Measurements from ENCODE around the gene MYO5C.

The MYO5C gene

GRCh38 chr15:52233405-52233804 lies 62.2 kb downstream of the MYO5C start:
- H3K27ac ChIP-seq: no peak overlapping the region
- TF ChIP-seq CTCF (conservative IDR thresholded peaks at IDR 0.05) (no peak), ZFX (IDR thresholded peaks at IDR 0.05) (no peak)

GRCh38 chr15:52232327-52232726 lies 63.3 kb downstream of the MYO5C start:
- TF ChIP-seq CTCF (conservative IDR thresholded peaks at IDR 0.05) (no peak), ZFX (IDR thresholded peaks at IDR 0.05) (no peak)
- no peak overlapping the region for H3K27ac ChIP-seq

GRCh38 chr15:52230073-52230472 lies 65.5 kb downstream of the MYO5C start:
- H3K27ac ChIP-seq: no peak overlapping the region
- TF ChIP-seq ZFX (IDR thresholded peaks at IDR 0.05): no peak
- no peak for TF ChIP-seq CTCF (conservative IDR thresholded peaks at IDR 0.05)

GRCh38 chr15:52228921-52229320 lies 66.7 kb downstream of the MYO5C start:
- H3K27ac ChIP-seq: no peak overlapping the region
- TF ChIP-seq CTCF (conservative IDR thresholded peaks at IDR 0.05) (no peak), ZFX (IDR thresholded peaks at IDR 0.05) (no peak)

- TF ChIP-seq ZFX (IDR thresholded peaks at IDR 0.05) (no peak), CTCF (conservative IDR thresholded peaks at IDR 0.05) (peak; percentile 89)
Observed at GRCh38 chr15:52227456-52227855, 68.1 kb downstream of the MYO5C start.

GRCh38 chr15:52225230-52225629 lies 70.4 kb downstream of the MYO5C start:
- no peak overlapping the region for H3K27ac ChIP-seq
- TF ChIP-seq ZFX (IDR thresholded peaks at IDR 0.05): no peak

More at GRCh38 chr15:52227456-52227855, 68.1 kb downstream of the MYO5C start:
- H3K27ac ChIP-seq: no peak overlapping the region

GRCh38 chr15:52224211-52224610 lies 71.4 kb downstream of the MYO5C start:
- no peak overlapping the region for H3K27ac ChIP-seq
- TF ChIP-seq ZFX (IDR thresholded peaks at IDR 0.05) (no peak), CTCF (conservative IDR thresholded peaks at IDR 0.05) (no peak)

- no peak for TF ChIP-seq CTCF (conservative IDR thresholded peaks at IDR 0.05)
- no peak for TF ChIP-seq ZFX (IDR thresholded peaks at IDR 0.05)
- H3K27ac ChIP-seq: no peak overlapping the region
Observed at GRCh38 chr15:52221730-52222129, 73.9 kb downstream of the MYO5C start.
